HL-60 (cell line): ENCODE measurements around the gene TFF3.

ENCODE experiments used
- GABPA ChIP-seq: IDR thresholded peaks from 2 replicates; pipeline ENCODE4 v1.6.1; 2012; ENCODE audit warnings: low read depth
- POLR2AphosphoS5 ChIP-seq: IDR thresholded peaks from 2 replicates; pipeline ENCODE4 v1.6.1; 2012; ENCODE audit warnings: low read depth
- SPI1 ChIP-seq: IDR thresholded peaks from 2 replicates; pipeline ENCODE4 v1.6.1; 2012; ENCODE audit warnings: low read depth, mild to moderate bottlenecking, borderline replicate concordance
- TF ChIP-seq, protein P1 (sequence below): IDR thresholded peaks from one replicate; pipeline ENCODE4 v1.5.1; 2011; ENCODE audit warnings: low read length, control low read depth, inconsistent platforms; ENCODE audit not compliant: insufficient read depth
- TF ChIP-seq, protein P2 (sequence below): IDR thresholded peaks from 2 replicates; pipeline ENCODE4 v1.6.1; 2012; ENCODE audit warnings: low read depth; ENCODE audit not compliant: insufficient replicate concordance

DNA sequence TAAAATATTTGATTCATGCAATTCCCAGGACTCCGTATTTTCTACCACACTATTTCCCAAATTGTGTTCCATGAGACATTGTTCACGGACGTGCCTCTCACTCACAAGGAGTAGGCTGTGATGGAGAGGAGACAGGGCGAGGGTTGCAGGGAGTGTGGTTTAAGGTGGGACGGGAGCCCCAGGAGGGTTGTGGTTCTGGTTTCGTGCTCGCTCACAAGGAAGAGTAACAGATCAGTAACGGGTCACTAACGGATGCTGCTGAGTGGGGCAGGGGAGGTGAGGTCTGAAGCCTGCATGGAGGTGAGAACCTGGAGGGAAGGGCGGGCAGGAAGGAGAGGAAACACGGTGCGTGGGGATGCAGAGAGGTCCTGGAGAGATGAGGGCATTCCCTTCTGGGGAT, 28.8 kb downstream of the TFF3 start:
- TF ChIP-seq POLR2AphosphoS5 (no peak), SPI1 (no peak), GABPA (no peak)
- TF ChIP-seq, protein P1, sequence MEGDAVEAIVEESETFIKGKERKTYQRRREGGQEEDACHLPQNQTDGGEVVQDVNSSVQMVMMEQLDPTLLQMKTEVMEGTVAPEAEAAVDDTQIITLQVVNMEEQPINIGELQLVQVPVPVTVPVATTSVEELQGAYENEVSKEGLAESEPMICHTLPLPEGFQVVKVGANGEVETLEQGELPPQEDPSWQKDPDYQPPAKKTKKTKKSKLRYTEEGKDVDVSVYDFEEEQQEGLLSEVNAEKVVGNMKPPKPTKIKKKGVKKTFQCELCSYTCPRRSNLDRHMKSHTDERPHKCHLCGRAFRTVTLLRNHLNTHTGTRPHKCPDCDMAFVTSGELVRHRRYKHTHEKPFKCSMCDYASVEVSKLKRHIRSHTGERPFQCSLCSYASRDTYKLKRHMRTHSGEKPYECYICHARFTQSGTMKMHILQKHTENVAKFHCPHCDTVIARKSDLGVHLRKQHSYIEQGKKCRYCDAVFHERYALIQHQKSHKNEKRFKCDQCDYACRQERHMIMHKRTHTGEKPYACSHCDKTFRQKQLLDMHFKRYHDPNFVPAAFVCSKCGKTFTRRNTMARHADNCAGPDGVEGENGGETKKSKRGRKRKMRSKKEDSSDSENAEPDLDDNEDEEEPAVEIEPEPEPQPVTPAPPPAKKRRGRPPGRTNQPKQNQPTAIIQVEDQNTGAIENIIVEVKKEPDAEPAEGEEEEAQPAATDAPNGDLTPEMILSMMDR, result no peak
- TF ChIP-seq, protein P2, sequence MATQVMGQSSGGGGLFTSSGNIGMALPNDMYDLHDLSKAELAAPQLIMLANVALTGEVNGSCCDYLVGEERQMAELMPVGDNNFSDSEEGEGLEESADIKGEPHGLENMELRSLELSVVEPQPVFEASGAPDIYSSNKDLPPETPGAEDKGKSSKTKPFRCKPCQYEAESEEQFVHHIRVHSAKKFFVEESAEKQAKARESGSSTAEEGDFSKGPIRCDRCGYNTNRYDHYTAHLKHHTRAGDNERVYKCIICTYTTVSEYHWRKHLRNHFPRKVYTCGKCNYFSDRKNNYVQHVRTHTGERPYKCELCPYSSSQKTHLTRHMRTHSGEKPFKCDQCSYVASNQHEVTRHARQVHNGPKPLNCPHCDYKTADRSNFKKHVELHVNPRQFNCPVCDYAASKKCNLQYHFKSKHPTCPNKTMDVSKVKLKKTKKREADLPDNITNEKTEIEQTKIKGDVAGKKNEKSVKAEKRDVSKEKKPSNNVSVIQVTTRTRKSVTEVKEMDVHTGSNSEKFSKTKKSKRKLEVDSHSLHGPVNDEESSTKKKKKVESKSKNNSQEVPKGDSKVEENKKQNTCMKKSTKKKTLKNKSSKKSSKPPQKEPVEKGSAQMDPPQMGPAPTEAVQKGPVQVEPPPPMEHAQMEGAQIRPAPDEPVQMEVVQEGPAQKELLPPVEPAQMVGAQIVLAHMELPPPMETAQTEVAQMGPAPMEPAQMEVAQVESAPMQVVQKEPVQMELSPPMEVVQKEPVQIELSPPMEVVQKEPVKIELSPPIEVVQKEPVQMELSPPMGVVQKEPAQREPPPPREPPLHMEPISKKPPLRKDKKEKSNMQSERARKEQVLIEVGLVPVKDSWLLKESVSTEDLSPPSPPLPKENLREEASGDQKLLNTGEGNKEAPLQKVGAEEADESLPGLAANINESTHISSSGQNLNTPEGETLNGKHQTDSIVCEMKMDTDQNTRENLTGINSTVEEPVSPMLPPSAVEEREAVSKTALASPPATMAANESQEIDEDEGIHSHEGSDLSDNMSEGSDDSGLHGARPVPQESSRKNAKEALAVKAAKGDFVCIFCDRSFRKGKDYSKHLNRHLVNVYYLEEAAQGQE, result no peak
